ENCODE data around the gene KIAA0319L.

The KIAA0319L gene

GRCh38 chr1:35537806-35538205, 19.4 kb downstream of the KIAA0319L start:
- TF ChIP-seq CTCF (IDR thresholded peaks at IDR 0.05) (no peak), ZFX (IDR thresholded peaks at IDR 0.05; ENCODE audit: borderline replicate concordance) (no peak)
- no peak overlapping the region for H3K27ac ChIP-seq

GRCh38 chr1:35536556-35537162, 20.5 kb downstream of the KIAA0319L start:
- no peak for TF ChIP-seq ZFX (IDR thresholded peaks at IDR 0.05; ENCODE audit: borderline replicate concordance)
- no peak for TF ChIP-seq CTCF (IDR thresholded peaks at IDR 0.05)
- H3K27ac ChIP-seq, result no peak overlapping the region

GRCh38 chr1:35535243-35535642, 22.0 kb downstream of the KIAA0319L start:
- H3K27ac ChIP-seq, result no peak overlapping the region
- TF ChIP-seq ZFX (IDR thresholded peaks at IDR 0.05; ENCODE audit: borderline replicate concordance) (no peak), CTCF (IDR thresholded peaks at IDR 0.05) (no peak)

GRCh38 chr1:35533586-35533985, 23.6 kb downstream of the KIAA0319L start:
- H3K27ac ChIP-seq, result no peak overlapping the region
- TF ChIP-seq ZFX (IDR thresholded peaks at IDR 0.05; ENCODE audit: borderline replicate concordance) (no peak), CTCF (IDR thresholded peaks at IDR 0.05) (no peak)

GRCh38 chr1:35532497-35533223, 24.5 kb downstream of the KIAA0319L start:
- no peak for TF ChIP-seq ZFX (IDR thresholded peaks at IDR 0.05; ENCODE audit: borderline replicate concordance)
- TF ChIP-seq CTCF (IDR thresholded peaks at IDR 0.05), result no peak
- H3K27ac ChIP-seq, result no peak overlapping the region

- TF ChIP-seq CTCF (IDR thresholded peaks at IDR 0.05), result no peak
- TF ChIP-seq ZFX (IDR thresholded peaks at IDR 0.05; ENCODE audit: borderline replicate concordance), result no peak
- H3K27ac ChIP-seq, result no peak overlapping the region
Observed at GRCh38 chr1:35531368-35531767, 25.8 kb downstream of the KIAA0319L start.

GRCh38 chr1:35530946-35531345, 26.3 kb downstream of the KIAA0319L start:
- TF ChIP-seq CTCF (IDR thresholded peaks at IDR 0.05) (no peak), ZFX (IDR thresholded peaks at IDR 0.05; ENCODE audit: borderline replicate concordance) (no peak)

More at GRCh38 chr1:35530946-35531345, 26.3 kb downstream of the KIAA0319L start:
- H3K27ac ChIP-seq, result no peak overlapping the region

Measured in 22Rv1 (cell line).